Measurements from ENCODE around the gene AOC1. TPM values are rescaled to one million over a fixed set of nuclear protein-coding genes. Genes with fewer than 3 reads are reported as not detected.

The AOC1 gene
- polyA plus RNA-seq, 12 donors = 0.13 to 19.9 (median 0.39) TPM; not detected in 4

- DNase-seq = no peak
Observed at GRCh38 chr7:150857276-150858055, 5.1 kb downstream of the AOC1 start.

DNA sequence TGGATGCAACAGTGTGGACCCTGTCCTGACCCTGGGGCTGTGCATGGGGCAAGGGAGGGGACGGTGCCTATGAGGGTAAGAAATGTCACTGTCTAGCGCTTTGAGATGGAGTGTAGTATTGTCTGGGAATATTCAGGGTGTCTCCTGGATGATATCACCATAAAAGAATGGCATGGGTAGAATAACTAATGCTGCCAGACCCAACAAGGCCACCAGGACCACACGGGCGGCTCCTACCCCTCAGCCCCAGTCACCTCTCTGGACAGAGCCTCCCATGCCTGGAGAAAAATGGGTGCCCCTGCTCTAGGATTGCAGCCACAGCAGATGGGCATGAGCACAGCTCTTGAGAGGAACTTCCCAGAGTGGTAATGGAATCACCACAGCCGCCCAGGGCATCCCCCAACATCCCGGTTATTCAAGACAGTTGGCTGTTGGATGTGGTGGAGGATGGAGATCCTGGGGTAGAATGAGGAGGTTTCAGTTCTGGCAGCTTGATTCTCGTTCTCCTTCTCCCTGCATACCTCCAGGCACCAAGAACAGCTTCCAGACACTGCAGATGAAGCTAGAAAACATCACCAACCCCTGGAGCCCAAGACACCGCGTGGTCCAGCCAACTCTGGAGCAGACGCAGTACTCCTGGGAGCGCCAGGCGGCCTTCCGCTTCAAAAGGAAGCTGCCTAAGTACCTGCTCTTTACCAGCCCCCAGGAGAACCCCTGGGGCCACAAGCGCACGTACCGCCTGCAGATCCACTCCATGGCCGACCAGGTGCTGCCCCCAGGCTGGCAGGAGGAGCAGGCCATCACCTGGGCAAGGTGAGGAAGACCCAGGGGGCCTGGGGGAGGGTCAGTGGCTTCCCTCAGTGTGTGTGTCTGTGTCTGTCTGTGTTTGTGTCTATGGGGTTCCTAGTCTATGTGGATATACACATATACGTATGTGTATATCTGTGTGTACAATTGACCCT is 6.2 kb downstream of the AOC1 start:
- no peak for DNase-seq

- DNase-seq = peak; percentile 10
Observed at GRCh38 chr7:150860291-150860977, 8.1 kb downstream of the AOC1 start.

GRCh38 chr7:150860978-150861295 is 8.6 kb downstream of the AOC1 start:
- no peak for DNase-seq

- no peak for DNase-seq
Observed at GRCh38 chr7:150862356-150862755, 10.0 kb downstream of the AOC1 start.

DNA sequence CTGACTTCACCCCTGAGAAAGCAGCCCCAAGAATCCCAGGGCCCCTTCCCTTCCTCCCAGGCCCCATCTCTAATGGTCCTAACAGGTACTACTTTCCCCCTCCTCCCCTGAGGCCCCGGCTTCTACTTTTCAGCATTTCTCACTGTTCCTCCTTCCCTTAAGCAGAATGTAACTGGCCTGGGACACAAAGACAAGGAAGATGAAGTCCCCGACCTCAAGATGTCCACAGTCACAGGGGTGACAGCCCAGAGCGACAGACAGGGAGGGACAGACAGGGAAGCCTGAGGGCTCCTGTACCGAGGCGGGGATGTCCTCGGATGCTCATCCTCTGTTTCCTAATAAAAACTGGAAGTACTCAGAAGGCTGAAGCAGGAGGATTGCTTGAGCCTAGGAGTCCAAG is 11.6 kb downstream of the AOC1 start:
- DNase-seq = no peak

- DNase-seq = no peak
Observed at GRCh38 chr7:150866932-150867564, 14.7 kb downstream of the AOC1 start.

DNA sequence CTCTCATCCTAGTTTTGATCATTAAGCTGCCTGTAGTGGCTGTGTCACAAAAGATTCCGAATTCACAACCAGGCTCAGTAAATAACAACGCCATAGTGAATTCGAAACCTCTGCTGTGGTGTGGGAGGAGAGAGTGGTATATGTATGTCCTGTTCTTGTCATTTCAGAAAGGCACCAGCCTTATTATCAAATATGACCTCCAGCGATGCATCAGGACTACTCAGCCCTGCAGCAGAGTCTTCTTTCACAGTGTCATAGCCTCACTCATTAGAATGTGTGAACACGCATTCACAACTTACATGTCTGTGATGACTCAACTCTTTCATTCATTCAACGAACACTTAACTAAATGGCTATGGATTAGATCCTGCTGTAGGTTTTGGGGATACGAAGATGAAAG is 15.3 kb downstream of the AOC1 start:
- DNase-seq = no peak

DNA sequence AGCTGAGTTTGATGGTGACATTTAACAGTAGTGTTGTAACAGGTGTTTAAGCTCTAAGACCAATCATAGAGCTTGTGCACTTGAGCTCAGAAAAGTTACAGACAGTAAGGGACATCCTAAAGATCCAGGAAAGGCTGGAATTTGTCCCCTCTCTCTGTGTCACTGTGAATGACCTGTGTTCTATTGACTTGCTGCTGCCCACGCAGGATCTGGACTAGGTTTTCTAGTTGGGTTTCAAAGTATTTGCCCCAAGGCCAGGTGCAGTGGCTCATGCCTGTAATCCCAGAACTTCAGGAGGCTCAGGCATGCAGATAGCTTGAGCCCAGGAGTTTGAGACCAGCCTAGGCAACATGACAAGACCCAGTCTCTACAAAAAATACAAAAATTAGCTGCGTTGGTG is 17.1 kb downstream of the AOC1 start:
- DNase-seq = no peak

DNA sequence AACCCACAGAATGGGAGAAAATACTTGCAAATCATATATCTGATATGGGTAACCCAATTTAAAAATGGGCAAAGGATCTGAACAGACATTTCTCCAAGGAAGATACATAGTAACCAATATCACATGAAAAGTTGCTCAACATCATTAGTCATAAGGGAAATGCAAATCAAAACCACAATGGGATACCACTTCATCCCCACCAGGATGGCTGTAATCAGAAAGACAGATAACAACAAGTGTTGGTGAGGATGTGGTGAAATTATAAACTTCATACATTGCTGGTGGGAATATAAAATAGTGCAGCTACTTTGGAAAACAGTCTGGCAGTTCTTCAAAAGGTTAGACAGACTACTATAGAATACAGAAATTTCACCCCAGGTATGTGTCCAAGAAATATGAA is 19.3 kb downstream of the AOC1 start:
- no peak for DNase-seq

DNA sequence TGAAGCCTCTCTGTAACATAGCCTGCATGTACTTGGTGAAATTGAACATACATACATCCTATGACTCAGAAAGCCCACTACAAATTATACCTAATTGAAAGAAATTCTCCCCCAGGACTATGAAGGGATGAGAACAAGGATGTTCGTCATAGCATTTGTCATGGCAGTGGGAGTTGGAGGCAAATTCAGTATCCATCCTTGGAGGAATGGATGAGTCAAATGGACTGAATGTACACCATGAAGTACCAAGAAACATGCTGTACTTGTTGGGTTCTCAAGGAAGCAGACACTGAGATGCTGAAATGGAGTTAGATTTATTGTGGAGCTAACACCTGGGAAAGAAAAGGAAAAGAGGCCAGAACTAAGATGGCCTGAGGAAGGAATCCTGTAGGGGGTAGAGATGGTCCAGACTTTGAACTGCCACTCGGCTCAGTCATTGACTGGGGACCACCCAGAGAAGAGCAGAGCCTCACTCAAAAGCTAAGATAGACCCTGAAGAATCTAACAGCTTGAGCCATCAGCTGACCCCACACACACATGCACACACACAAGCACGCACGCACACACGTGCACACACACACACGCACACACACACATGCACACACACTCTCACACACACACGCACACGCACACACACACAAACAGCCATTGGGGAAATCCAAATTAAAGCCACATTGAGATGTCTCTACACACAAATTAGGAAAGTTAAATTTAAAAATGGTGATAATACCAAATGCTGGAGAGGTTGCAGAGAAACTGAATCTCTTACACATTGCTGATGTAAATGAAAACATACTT is 22.3 kb downstream of the AOC1 start:
- no peak for DNase-seq

- DNase-seq = no peak
Observed at GRCh38 chr7:150875791-150876190, 23.5 kb downstream of the AOC1 start.

- DNase-seq = peak; percentile 74
Observed at GRCh38 chr7:150876817-150877526, 24.7 kb downstream of the AOC1 start.

- DNase-seq = no peak
Observed at GRCh38 chr7:150877536-150877935, 25.2 kb downstream of the AOC1 start.

- no peak for DNase-seq
Observed at GRCh38 chr7:150879345-150879744, 27.0 kb downstream of the AOC1 start.

- DNase-seq = no peak
Observed at GRCh38 chr7:150881189-150881588, 28.9 kb downstream of the AOC1 start.

GRCh38 chr7:150890853-150891584 is 38.7 kb downstream of the AOC1 start:
- DNase-seq = no peak

DNA sequence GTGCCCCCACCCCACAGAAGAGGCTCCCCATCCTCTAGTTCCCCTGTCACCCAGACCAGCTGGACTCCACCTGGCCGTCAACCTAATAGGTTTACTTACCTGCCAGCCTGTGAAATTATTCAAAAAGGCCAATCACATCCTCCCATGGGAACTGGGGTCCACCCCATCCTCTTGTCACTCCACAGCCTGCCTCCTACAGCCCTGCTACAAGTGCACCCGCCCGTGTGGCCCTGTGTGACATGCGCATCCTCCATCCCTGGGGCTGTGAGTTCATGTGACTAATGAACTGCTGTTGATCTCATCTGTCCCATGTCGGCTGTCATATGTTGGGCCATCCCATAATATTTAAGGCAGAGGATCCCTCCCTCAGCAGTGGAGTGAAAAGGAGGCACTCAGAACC is 39.4 kb downstream of the AOC1 start:
- DNase-seq = no peak

- no peak for DNase-seq
Observed at GRCh38 chr7:150895809-150896208, 43.5 kb downstream of the AOC1 start.
